ENCODE measurements around the gene TNNI2. TPM values are rescaled to one million over a fixed set of nuclear protein-coding genes. Genes with fewer than 3 reads are reported as not detected.

TNNI2 gene
- total RNA-seq, 4 donors from 2014 or later = not detected

DNA sequence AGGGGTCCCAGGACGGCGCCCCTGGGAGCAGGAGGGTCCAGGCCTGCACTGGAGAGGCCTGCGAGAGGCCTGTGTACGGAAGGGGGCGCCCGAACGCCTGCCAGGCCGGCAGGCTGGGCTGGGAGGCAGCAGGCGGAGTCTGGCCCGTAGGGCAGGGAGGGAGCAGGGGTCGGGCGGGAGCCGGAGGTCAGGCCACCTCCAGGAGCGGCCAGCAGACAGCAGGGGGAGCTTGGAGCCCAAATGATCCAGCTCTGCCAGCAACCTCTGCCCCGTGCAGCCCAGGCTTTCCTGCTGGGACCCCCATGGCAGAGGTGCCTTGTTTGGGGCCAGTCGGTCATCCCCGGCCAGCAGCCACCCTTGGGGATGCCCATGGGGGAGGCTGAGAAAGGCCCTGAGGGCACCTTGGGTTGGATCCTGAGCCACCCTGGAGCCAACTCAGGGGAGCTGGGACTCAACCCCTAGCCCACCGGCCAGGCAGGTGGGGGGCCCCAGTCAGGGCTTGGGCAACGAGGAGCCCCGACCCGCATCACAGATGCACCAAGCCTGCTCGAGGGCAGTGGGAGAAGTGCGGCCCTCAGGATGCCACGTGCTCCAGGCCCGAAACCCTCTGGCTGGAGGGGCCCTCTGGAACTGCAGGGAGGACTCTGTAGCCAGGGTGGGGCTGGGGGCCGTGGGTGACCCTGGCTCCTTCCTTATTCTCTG, 13.6 kb upstream of the TNNI2 start:
- H3K4me1 ChIP-seq = peaks cover 0 to 76% (median 38%) of the 10 kb centered on the region in 4 donors
- 36 to 44% methylated on average over 20 to 23 of the region's 26 CpGs for WGBS, 2 donors
- H3K36me3 ChIP-seq = no peaks in the 10 kb centered on the region
- no peak overlapping the region for H3K4me3 ChIP-seq
- peak overlapping the region; percentile 50 to 91 (median 82) for H3K27ac ChIP-seq
- no peaks in the 10 kb centered on the region for H3K9me3 ChIP-seq
- no peaks in the 10 kb centered on the region for H3K27me3 ChIP-seq
- no peak for DNase-seq (ENCODE audit: low spot score in 2 of 2)
- TF ChIP-seq POLR2A (IDR thresholded peaks at IDR 0.05) = no peak
- TF ChIP-seq EP300 (IDR thresholded peaks at IDR 0.05) = peak in 1 of 2 donors; percentile 33
- peak; percentile 23 to 79 (median 77) for TF ChIP-seq CTCF (IDR thresholded peaks at IDR 0.05)

DNA sequence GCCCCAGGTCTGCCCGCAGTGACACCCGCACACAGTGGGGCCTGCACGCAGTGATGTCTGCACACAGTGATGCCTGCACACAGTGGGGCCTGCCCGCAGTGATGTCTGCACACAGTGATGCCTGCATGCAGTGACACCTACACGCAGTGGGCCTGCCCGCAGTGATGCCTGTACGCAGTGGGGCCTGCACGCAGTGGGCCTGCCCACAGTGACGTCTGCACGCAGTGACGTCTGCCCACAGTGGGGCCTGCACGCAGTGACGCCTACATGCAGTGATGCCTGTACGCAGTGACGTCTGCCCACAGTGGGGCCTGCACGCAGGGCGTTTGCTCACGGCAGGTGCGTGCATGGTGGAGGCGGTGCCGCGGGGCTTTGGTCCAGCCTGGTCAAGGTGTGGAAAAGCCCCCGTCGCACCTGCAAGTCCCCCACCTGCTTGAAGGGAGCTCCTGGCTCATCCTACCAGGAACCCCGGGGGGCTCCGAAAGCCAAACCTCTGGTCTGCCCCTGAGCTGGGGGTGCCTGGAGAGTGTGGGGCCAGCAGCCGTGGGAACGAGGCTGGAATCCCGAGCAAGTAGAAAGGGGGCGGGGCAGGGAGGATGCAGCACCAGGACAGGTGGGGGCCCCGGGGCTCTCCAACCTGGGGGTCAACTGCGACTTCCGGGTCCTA, 12.9 kb upstream of the TNNI2 start:
- Histone ChIP-seq H3K36me3 (no peaks in the 10 kb centered on the region), H3K27me3 (no peaks in the 10 kb centered on the region), H3K4me1 (peaks cover 0 to 78% (median 40%) of the 10 kb centered on the region in 4 donors), H3K27ac (peak overlapping the region; percentile 73 to 91 (median 82)), H3K4me3 (no peak overlapping the region), H3K9me3 (no peaks in the 10 kb centered on the region)
- WGBS, 2 donors = 68 to 81% methylated on average over 22 to 23 of the region's 33 CpGs
- TF ChIP-seq EP300 (IDR thresholded peaks at IDR 0.05) (no peak), POLR2A (IDR thresholded peaks at IDR 0.05) (no peak), CTCF (IDR thresholded peaks at IDR 0.05) (no peak)
- DNase-seq (ENCODE audit: low spot score in 2 of 2) = no peak

DNA sequence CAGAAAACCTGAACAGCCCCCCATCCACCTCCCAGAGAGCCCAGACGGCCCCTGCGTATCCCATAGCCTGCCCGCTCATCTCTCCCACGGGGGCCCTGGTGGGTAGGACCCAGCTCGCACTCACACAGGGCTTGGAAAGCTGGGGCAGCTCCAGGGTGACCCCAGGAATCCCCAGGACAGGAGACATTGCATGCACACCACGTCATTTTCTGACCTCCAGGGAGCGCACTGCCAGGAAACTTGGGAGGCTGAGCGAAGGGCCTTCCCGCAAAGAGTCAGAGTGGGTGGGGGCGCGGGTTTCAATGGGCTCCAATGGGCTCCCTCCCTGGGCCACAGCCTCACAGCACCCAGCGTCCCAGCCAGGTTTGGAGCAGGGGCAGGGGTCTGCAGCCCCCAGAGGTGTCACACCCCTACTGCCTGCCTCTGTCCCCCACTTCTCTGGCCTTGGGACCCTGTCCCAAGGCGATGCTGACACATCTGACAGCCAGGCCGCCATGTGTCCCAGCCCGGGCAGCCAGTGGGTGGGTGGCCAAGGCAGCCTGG, 12.2 kb upstream of the TNNI2 start:
- no peaks in the 10 kb centered on the region for H3K9me3 ChIP-seq
- no peaks in the 10 kb centered on the region for H3K27me3 ChIP-seq
- peak overlapping the region; percentile 73 to 91 (median 82) for H3K27ac ChIP-seq
- no peak overlapping the region for H3K4me3 ChIP-seq
- peak in 1 of 2 donors; percentile 40 for DNase-seq (ENCODE audit: low spot score in 2 of 2)
- no peaks in the 10 kb centered on the region for H3K36me3 ChIP-seq
- 38 to 46% methylated on average over 9 to 15 of the region's 15 CpGs for WGBS, 2 donors
- H3K4me1 ChIP-seq = peaks cover 0 to 84% (median 40%) of the 10 kb centered on the region in 4 donors
- TF ChIP-seq CTCF (IDR thresholded peaks at IDR 0.05) (peak in 1 of 5 experiments; percentile 14), EP300 (IDR thresholded peaks at IDR 0.05) (no peak)

- peak overlapping the region; percentile 73 to 91 (median 82) for H3K27ac ChIP-seq
- peak; percentile 38 to 59 for DNase-seq (ENCODE audit: low spot score in 2 of 2)
These were observed 11.5 kb upstream of the TNNI2 start for GRCh38 chr11:1827095-1827813.

More at GRCh38 chr11:1827095-1827813, 11.5 kb upstream of the TNNI2 start:
- no peaks in the 10 kb centered on the region for H3K9me3 ChIP-seq
- no peaks in the 10 kb centered on the region for H3K36me3 ChIP-seq
- no peak overlapping the region for H3K4me3 ChIP-seq
- WGBS, 2 donors = 25 to 40% methylated on average over 22 to 24 of the region's 27 CpGs
- H3K4me1 ChIP-seq = peaks cover 0 to 90% (median 41%) of the 10 kb centered on the region in 4 donors
- TF ChIP-seq EP300 (IDR thresholded peaks at IDR 0.05) = peak; percentile 65 to 98
- no peak for TF ChIP-seq CTCF (IDR thresholded peaks at IDR 0.05)
- peak in 1 of 2 donors; percentile 18 for TF ChIP-seq POLR2A (IDR thresholded peaks at IDR 0.05)
- H3K27me3 ChIP-seq = no peaks in the 10 kb centered on the region
